ENCODE data around the gene CSPG5. TPM values are rescaled to one million over a fixed set of nuclear protein-coding genes. Genes with fewer than 3 reads are reported as not detected.

Gene CSPG5
- total RNA-seq, 2 donors from 2014 or later: 0.46 to 0.47 TPM

DNA sequence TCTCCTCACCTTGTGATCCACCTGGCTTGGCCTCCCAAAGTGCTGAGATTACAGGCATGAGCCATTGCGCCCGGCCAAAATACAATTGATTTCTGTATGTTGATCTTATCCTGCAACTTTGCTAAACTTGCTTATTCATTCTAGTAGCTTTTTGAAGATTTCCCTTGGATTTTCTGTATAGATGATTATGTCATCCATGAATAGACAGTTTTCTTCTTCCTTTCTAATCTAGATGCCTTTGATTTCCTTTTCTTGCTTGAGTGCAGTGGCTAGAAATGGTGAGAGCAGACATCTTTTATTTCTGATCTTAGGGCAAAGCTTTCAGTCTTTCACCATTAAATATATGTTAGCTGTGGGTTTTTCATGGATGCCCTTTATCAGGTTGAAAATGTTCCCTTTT lies 60.7 kb downstream of the CSPG5 start:
- ATAC-seq (no peak), DNase-seq (no peak)
- intact Hi-C loops (cut with DNase I, micrococcal nuclease): no loop called here

DNA sequence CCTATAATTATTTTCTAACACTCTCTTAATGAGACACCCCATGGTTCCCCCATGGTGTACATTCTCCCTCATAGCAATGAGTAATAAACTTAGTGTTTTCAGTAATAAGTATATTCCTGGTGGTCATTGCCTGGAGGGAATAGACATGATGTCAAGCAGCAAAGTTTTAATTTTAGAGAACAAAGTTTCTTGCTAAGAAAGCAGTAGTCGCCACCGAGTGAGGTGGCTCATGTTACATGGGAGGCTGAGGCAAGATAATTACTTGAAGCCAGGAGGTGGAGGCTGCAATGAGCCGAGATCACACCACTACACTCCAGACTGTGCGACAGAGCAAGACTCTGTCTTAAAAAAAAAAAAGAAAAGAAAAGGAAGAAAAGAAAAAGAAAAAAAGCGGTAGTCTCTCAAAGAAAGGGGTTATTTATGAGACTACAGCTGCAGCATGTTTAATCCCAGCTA lies 62.8 kb downstream of the CSPG5 start:
- ATAC-seq (no peak), DNase-seq (no peak)
- intact Hi-C loops (cut with DNase I, micrococcal nuclease): no loop called here

DNA sequence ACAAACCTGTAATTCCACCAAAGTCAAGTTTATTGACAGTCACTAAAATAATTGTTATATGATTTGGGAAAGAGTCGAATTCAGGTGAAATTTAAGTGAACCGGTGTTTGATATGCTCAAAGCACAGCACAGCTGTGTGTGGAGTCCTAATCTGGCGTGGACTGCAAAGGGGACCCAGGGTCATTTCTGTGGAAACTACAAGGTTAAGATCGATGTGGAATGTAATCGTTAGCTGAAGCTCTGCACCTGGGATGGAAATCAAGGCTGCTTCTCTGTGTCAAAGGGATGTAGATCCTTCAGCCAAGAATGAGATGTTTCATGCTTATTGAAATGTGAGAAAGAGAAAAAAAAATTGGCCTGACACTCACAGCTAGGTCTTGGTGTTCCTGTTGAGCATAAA lies 63.6 kb downstream of the CSPG5 start:
- ATAC-seq (no peak), DNase-seq (no peak)
- intact Hi-C loops (cut with DNase I, micrococcal nuclease): no loop called here

DNA sequence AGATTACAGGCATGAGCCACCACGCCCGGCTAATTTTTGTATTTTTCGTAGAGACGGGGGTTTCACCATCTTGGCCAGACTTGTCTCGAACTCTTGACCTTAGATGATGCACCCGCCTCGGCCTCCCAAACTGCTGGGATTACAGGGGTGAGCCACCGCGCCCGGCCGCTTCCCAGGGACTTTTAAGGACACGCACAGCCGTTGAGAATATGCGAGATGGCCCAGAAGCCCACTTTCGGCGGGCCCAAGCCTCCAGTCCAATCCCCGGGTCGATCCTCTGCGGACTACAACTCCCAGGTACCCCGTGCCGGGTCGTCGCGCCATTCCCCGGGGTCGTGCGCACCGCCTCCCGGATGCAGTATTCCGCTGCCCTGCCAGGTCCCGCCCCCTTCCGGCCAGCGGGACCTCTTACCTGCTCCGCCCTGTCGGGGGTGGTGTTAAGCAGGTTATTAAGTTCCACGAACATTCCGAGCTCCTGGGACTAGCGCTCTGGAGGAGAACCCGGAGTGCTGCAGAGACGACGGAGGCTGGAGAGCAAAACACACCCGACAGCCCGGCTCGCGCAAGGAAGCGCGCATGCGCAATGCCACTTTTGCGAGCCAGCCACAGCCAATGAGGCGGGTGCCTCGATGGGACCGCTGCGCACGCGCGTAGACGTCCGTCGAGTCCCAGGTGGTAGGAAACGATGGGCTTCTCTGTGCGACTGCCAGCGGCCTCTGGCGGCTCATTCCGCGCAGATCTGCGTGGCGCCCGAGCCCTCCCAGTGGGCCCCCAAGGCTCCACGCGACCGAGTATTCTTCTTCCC lies 65.3 kb downstream of the CSPG5 start, which contains the start of gene ELP6:
TSS of gene ELP6 (minus strand) at position 588 of the 805 bp plus-strand sequence. CDS start at position 466, 122 bp downstream.
- peak; percentile 96 to 97 for DNase-seq
- ATAC-seq: peak; percentile 96
- intact Hi-C loops (cut with DNase I, micrococcal nuclease): no loop called here

DNA sequence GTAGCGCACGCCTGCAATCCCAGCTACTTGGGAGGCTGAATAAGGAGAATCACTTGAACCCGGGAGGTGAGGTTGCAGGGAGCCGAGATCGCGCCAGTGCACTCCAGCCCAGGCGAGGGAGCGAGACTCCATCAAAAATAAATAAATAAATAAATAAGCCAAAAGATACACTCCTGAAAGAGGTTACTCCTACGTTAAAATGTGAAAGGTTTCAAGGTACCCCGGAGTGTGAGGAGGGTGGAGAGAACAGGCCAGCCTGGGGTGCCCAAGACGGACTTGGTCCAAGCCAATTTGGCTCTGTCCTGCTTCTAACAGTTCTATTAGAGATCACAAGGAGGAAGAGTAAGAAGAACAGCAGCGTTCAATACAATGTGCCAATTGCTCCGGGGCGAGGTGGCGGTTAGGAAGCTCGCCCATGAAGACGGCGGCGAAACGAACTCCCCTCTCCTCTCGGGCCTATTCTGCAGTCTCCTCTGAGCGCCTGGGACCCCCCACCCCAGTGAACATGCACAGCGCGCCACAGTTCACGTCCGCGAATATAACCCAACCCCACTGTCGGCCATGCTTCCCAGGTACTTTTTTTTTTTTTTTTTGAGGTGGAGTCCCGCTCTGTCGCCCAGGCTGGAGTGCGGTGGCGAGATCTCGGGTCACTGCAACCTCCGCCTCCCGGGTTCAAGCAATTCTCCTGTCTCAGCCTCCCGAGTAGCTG lies 66.1 kb downstream of the CSPG5 start:
- DNase-seq (peak; percentile 34 to 44), ATAC-seq (peak; percentile 39)
- intact Hi-C loops (cut with DNase I, micrococcal nuclease): no loop called here

Other genes with a start within 250 kb of the CSPG5 start
- 10 to 100 TPM; 35.9 to 43.4 TPM for gene PTPN23, start 197.8 kb downstream of the CSPG5 start, total RNA-seq
- 100 to 1,000 TPM; 118 to 123 TPM for gene SCAP, start 102.9 kb downstream of the CSPG5 start, total RNA-seq
- gene ELP6, start 65.2 kb downstream of the CSPG5 start, total RNA-seq: 10 to 100 TPM; 21.7 to 22.4 TPM
- 10 to 100 TPM; 55.6 to 66.4 TPM for gene SMARCC1, start 203.0 kb upstream of the CSPG5 start, total RNA-seq
- 10 to 100 TPM; 38.6 to 45.5 TPM for gene DHX30, start 224.3 kb upstream of the CSPG5 start, total RNA-seq

All from left colon (tissue), 2 donors.